HEK293 (cell line): ENCODE measurements around the gene MPZL1.

Source experiments
- BCL11B ChIP-seq: fragments of 450-650 bp; formaldehyde crosslinking; IDR thresholded peaks from 2 replicates; pipeline ENCODE4 v1.5.1; 2016; ENCODE audit warnings: low read depth, missing biosample characterization, missing genetic modification characterization
- PRDM4 ChIP-seq: fragments of 450-650 bp; formaldehyde crosslinking; IDR thresholded peaks from 2 replicates; pipeline ENCODE4 v1.5.1; 2017; ENCODE audit warnings: missing biosample characterization, missing genetic modification characterization
- REST ChIP-seq: fragments of 450-650 bp; formaldehyde crosslinking; IDR thresholded peaks from 2 replicates; pipeline ENCODE4 v1.5.1; 2016; ENCODE audit warnings: missing biosample characterization, missing genetic modification characterization
- SETDB1 ChIP-seq: IDR thresholded peaks from one replicate; pipeline ENCODE4 v1.6.1; 2017; ENCODE audit warnings: mild to moderate bottlenecking, low read length, moderate library complexity, mixed read lengths; ENCODE audit not compliant: insufficient read length
- SP2 ChIP-seq: fragments of 450-650 bp; formaldehyde crosslinking; IDR thresholded peaks from 2 replicates; pipeline ENCODE4 v1.5.1; 2016; ENCODE audit warnings: missing biosample characterization, missing genetic modification characterization
- ZBTB1 ChIP-seq: fragments of 450-650 bp; formaldehyde crosslinking; IDR thresholded peaks from 2 replicates; pipeline ENCODE4 v1.5.1; 2016; ENCODE audit warnings: missing biosample characterization, missing genetic modification characterization
- ZFP3 ChIP-seq: fragments of 450-650 bp; formaldehyde crosslinking; IDR thresholded peaks from 2 replicates; pipeline ENCODE4 v1.5.1; 2016; ENCODE audit warnings: low read depth, missing biosample characterization, missing genetic modification characterization
- ZNF114 ChIP-seq: fragments of 450-650 bp; formaldehyde crosslinking; IDR thresholded peaks from 2 replicates; pipeline ENCODE4 v1.5.0; 2017; ENCODE audit warnings: missing biosample characterization, missing genetic modification characterization
- ZNF121 ChIP-seq: fragments of 450-650 bp; formaldehyde crosslinking; IDR thresholded peaks from 2 replicates; pipeline ENCODE4 v1.5.1; 2016; ENCODE audit warnings: missing biosample characterization, missing genetic modification characterization
- ZNF133 ChIP-seq: fragments of 450-650 bp; formaldehyde crosslinking; IDR thresholded peaks from 2 replicates; pipeline ENCODE4 v1.5.1; 2016; ENCODE audit warnings: missing biosample characterization, missing genetic modification characterization
- ZNF248 ChIP-seq: fragments of 450-650 bp; formaldehyde crosslinking; IDR thresholded peaks from 2 replicates; pipeline ENCODE4 v1.5.1; 2017; ENCODE audit warnings: missing biosample characterization, missing genetic modification characterization
- ZNF280D ChIP-seq: fragments of 450-650 bp; formaldehyde crosslinking; IDR thresholded peaks from 2 replicates; pipeline ENCODE4 v1.5.1; 2016; ENCODE audit warnings: missing biosample characterization, missing genetic modification characterization
- ZNF350 ChIP-seq: fragments of 450-650 bp; formaldehyde crosslinking; IDR thresholded peaks from 2 replicates; pipeline ENCODE4 v1.5.0; 2017; ENCODE audit warnings: missing biosample characterization, mild to moderate bottlenecking, missing genetic modification characterization
- ZNF362 ChIP-seq: fragments of 450-650 bp; formaldehyde crosslinking; IDR thresholded peaks from 2 replicates; pipeline ENCODE4 v1.5.1; 2016; ENCODE audit warnings: missing biosample characterization, missing genetic modification characterization
- ZNF398 ChIP-seq: fragments of 450-650 bp; formaldehyde crosslinking; IDR thresholded peaks from 2 replicates; pipeline ENCODE4 v1.5.1; 2017; ENCODE audit warnings: missing biosample characterization, missing genetic modification characterization
- ZNF48 ChIP-seq: fragments of 450-650 bp; formaldehyde crosslinking; IDR thresholded peaks from 2 replicates; pipeline ENCODE4 v1.5.1; 2016; ENCODE audit warnings: missing biosample characterization, missing genetic modification characterization
- ZNF560 ChIP-seq: fragments of 450-650 bp; formaldehyde crosslinking; IDR thresholded peaks from 2 replicates; pipeline ENCODE4 v1.5.1; 2017; ENCODE audit warnings: missing biosample characterization, missing genetic modification characterization, borderline replicate concordance
- ZSCAN18 ChIP-seq: fragments of 450-650 bp; formaldehyde crosslinking; IDR thresholded peaks from 2 replicates; pipeline ENCODE4 v1.5.1; 2016; ENCODE audit warnings: missing biosample characterization, missing genetic modification characterization
- ZSCAN30 ChIP-seq: fragments of 450-650 bp; IDR thresholded peaks from 2 replicates; pipeline ENCODE4 v1.5.1; 2018; ENCODE audit warnings: missing biosample characterization, mild to moderate bottlenecking, missing genetic modification characterization, moderate library complexity
- TF ChIP-seq, protein P1 (sequence below): fragments of 450-650 bp; formaldehyde crosslinking; IDR thresholded peaks from 2 replicates; pipeline ENCODE4 v1.5.1; 2017; ENCODE audit warnings: missing biosample characterization, mild to moderate bottlenecking, missing genetic modification characterization, moderate library complexity
- TF ChIP-seq, protein P2 (sequence below): fragments of 450-650 bp; formaldehyde crosslinking; IDR thresholded peaks from 2 replicates; pipeline ENCODE4 v1.5.1; 2016; ENCODE audit warnings: missing biosample characterization, missing genetic modification characterization

Gene MPZL1

GRCh38 chr1:167714439-167715156 is 7.2 kb upstream of the MPZL1 start (continued):
- 0 out of 2 replicates have a peak, but pooled peaks have one; percentile 46 for TF ChIP-seq REST
- 0 out of 2 replicates have a peak, but pooled peaks have one; percentile 30 for TF ChIP-seq ZNF121 (tag by site-specific recombination)
- no peak for TF ChIP-seq ZFP3 (tag by site-specific recombination)
- 0 out of 2 replicates have a peak, but pooled peaks have one; percentile 7 for TF ChIP-seq ZBTB1 (tag by site-specific recombination)
- TF ChIP-seq ZNF114 (tag by site-specific recombination) = no peak
- peak; percentile 56; the same call in 1 of the 2 replicates for TF ChIP-seq ZSCAN18 (tag by site-specific recombination)
- TF ChIP-seq, protein P1, sequence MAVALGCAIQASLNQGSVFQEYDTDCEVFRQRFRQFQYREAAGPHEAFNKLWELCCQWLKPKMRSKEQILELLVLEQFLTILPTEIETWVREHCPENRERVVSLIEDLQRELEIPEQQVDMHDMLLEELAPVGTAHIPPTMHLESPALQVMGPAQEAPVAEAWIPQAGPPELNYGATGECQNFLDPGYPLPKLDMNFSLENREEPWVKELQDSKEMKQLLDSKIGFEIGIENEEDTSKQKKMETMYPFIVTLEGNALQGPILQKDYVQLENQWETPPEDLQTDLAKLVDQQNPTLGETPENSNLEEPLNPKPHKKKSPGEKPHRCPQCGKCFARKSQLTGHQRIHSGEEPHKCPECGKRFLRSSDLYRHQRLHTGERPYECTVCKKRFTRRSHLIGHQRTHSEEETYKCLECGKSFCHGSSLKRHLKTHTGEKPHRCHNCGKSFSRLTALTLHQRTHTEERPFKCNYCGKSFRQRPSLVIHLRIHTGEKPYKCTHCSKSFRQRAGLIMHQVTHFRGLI (tag by site-specific recombination) = no peak
- TF ChIP-seq ZNF398 (tag by site-specific recombination) = peak; percentile 34
- peak; percentile 77 for TF ChIP-seq PRDM4
- peak; percentile 57 for TF ChIP-seq SP2
- no peak for TF ChIP-seq ZNF48 (tag by site-specific recombination)
- TF ChIP-seq ZSCAN30 (tag by site-specific recombination) = peak; percentile 92
- TF ChIP-seq ZNF280D (tag by site-specific recombination) = peak; percentile 96
- TF ChIP-seq ZNF362 (tag by site-specific recombination) = 0 out of 2 replicates have a peak, but pooled peaks have one; percentile 42
- peak; percentile 53; the same call in 1 of the 2 replicates for TF ChIP-seq ZNF133
- TF ChIP-seq, protein P2, sequence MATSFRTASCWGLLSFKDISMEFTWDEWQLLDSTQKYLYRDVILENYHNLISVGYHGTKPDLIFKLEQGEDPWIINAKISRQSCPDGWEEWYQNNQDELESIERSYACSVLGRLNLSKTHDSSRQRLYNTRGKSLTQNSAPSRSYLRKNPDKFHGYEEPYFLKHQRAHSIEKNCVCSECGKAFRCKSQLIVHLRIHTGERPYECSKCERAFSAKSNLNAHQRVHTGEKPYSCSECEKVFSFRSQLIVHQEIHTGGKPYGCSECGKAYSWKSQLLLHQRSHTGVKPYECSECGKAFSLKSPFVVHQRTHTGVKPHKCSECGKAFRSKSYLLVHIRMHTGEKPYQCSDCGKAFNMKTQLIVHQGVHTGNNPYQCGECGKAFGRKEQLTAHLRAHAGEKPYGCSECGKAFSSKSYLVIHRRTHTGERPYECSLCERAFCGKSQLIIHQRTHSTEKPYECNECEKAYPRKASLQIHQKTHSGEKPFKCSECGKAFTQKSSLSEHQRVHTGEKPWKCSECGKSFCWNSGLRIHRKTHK (tag by site-specific recombination) = no peak
- no peak for TF ChIP-seq ZNF248 (tag by site-specific recombination)
- no peak for TF ChIP-seq ZNF560 (tag by site-specific recombination)
- no peak for TF ChIP-seq SETDB1
- TF ChIP-seq BCL11B (tag by site-specific recombination) = peak; percentile 51; the same call in 1 of the 2 replicates
- TF ChIP-seq ZNF350 (tag by site-specific recombination) = no peak
